Endothelial cell (in vitro differentiated cells): ENCODE measurements around the gene MYO3B. TPM values are rescaled to one million over a fixed set of nuclear protein-coding genes. Genes with fewer than 3 reads are reported as not detected.

Experiments used
- DNase-seq: peaks from one replicate; pipeline ENCODE4 v3.0.0; 2021; ENCODE audit warnings: low spot score
- H3K27ac Mint-ChIP-seq: one replicate; pipeline ENCODE4 v1.8.0; 2021; ENCODE audit warnings: mixed read lengths, inconsistent platforms; ENCODE audit not compliant: unreplicated experiment
- H3K27me3 Mint-ChIP-seq: one replicate; pipeline ENCODE4 v1.8.0; 2021; ENCODE audit warnings: mild to moderate bottlenecking, moderate library complexity, mixed read lengths, inconsistent platforms; ENCODE audit not compliant: unreplicated experiment
- H3K36me3 Mint-ChIP-seq: one replicate; pipeline ENCODE4 v1.8.0; 2021; ENCODE audit warnings: mild to moderate bottlenecking, low read depth, mixed read lengths, inconsistent platforms; ENCODE audit not compliant: unreplicated experiment
- H3K4me1 Mint-ChIP-seq: one replicate; pipeline ENCODE4 v1.8.0; 2021; ENCODE audit warnings: mild to moderate bottlenecking, mixed read lengths, inconsistent platforms; ENCODE audit not compliant: unreplicated experiment
- H3K4me3 Mint-ChIP-seq: one replicate; pipeline ENCODE4 v1.8.0; 2021; ENCODE audit warnings: mild to moderate bottlenecking, mixed read lengths, inconsistent platforms; ENCODE audit not compliant: unreplicated experiment
- H3K9me3 Mint-ChIP-seq: one replicate; pipeline ENCODE4 v1.8.0; 2021; ENCODE audit warnings: mixed read lengths, inconsistent platforms; ENCODE audit not compliant: unreplicated experiment
- total RNA-seq: library from RNA; stranded (reverse); fragmentation: NEBNext Ultra II Directional; extraction: Animal tissue kit (Norgen Biotek cat#: 25700); gene quantifications from one replicate; pipeline ENCODE4 v1.2.1, GENCODE V29; 2021; ENCODE audit not compliant: unreplicated experiment
- TF ChIP-seq, protein P1 (sequence below): fragments of 200-600 bp; sonication (generic); IDR thresholded peaks from one replicate; pipeline ENCODE4 v1.5.0; 2021; ENCODE audit warnings: antibody characterized with exemption; ENCODE audit not compliant: unreplicated experiment

Gene MYO3B
- total RNA-seq, 1 donor from 2014 or later, result 1.3 TPM

DNA sequence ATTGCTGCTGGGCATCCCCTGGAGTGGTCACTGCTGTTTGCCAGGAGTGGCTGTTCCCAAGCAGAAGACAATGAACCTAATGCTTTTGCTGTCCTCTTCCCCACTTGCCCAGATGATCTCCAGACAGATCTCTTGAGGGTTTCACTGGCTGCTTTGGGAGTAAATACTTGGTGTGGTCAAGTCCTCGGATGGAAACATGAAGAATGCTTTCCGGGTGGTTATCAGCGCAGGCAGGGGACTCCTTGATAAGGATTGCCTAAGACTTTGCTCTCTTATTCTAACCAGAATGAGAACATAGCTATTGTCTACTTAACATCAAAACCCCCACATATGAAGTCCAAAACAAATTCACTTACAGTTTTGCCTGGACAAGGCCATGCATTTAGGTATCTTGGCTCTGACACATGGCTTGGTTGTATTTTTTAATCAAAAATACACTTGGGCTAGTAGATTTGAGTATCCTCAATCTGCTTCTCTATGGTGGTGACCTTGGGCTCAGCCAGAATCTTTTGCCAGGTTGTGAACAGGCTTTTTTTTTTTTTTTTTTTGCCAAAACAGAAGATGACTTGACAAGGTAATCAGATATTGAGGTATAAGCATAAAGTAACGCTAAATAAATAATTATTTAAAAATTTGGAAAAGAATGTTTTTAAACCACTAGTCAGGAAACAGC, 34.8 kb upstream of the MYO3B start:
- TF ChIP-seq, protein P1, sequence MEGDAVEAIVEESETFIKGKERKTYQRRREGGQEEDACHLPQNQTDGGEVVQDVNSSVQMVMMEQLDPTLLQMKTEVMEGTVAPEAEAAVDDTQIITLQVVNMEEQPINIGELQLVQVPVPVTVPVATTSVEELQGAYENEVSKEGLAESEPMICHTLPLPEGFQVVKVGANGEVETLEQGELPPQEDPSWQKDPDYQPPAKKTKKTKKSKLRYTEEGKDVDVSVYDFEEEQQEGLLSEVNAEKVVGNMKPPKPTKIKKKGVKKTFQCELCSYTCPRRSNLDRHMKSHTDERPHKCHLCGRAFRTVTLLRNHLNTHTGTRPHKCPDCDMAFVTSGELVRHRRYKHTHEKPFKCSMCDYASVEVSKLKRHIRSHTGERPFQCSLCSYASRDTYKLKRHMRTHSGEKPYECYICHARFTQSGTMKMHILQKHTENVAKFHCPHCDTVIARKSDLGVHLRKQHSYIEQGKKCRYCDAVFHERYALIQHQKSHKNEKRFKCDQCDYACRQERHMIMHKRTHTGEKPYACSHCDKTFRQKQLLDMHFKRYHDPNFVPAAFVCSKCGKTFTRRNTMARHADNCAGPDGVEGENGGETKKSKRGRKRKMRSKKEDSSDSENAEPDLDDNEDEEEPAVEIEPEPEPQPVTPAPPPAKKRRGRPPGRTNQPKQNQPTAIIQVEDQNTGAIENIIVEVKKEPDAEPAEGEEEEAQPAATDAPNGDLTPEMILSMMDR, result no peak
- H3K4me3 Mint-ChIP-seq, result no peak overlapping the region
- no peaks in the 10 kb centered on the region for H3K36me3 Mint-ChIP-seq
- H3K27ac Mint-ChIP-seq, result no peak overlapping the region
- peaks cover 2% of the 10 kb centered on the region for H3K4me1 Mint-ChIP-seq
- no peak for DNase-seq
- no peaks in the 10 kb centered on the region for H3K9me3 Mint-ChIP-seq
- peaks cover 3% of the 10 kb centered on the region for H3K27me3 Mint-ChIP-seq

DNA sequence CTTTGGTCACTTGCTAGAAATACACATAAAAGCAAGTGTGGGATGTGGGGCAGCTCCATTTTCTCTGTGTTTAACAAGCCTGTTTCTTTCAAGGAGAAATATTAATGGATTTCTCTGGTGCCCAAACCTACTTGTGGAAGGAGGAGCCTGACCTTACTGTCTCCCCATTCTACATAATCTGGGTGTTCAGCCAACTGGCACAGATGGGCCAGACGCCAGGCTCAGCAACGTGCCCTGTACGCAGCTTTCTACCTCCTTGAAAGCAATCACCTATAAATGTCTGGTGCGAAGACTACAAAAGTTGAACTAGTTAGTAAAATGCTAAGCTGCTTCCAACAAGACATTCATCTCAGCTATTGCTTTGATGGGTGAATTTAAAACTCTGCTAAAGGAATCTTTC, 33.2 kb upstream of the MYO3B start:
- DNase-seq, result no peak
- H3K27me3 Mint-ChIP-seq, result peaks cover 3% of the 10 kb centered on the region

DNA sequence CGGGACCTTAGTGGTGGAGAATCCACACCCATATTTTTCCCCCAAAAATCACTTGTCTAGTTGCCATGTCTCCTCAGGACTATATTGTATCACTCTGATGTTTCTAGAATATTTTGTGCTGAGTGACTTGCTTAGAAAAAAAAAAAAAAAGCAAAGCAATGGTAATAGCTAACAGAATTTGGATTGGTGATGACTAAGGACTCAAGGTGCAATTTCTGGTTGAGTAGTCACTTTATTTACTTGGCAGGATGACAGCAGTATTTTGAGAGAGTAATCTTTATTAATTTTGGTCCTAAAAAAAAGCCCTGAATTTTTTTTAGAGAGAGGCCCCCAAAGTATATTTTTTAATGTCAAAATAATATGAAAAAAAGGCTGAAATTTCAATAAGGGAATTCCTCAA, 32.8 kb upstream of the MYO3B start:
- peaks cover 3% of the 10 kb centered on the region for H3K27me3 Mint-ChIP-seq
- no peak overlapping the region for H3K4me3 Mint-ChIP-seq
- H3K36me3 Mint-ChIP-seq, result no peaks in the 10 kb centered on the region
- no peak for DNase-seq
- TF ChIP-seq, protein P1, result no peak
- no peaks in the 10 kb centered on the region for H3K9me3 Mint-ChIP-seq
- peaks cover 2% of the 10 kb centered on the region for H3K4me1 Mint-ChIP-seq
- no peak overlapping the region for H3K27ac Mint-ChIP-seq

More for the DNA sequence above, 33.2 kb upstream of the MYO3B start:
- Mint-ChIP-seq H3K9me3 (no peaks in the 10 kb centered on the region), H3K27ac (no peak overlapping the region), H3K4me1 (peaks cover 2% of the 10 kb centered on the region), H3K36me3 (no peaks in the 10 kb centered on the region), H3K4me3 (no peak overlapping the region)
- TF ChIP-seq, protein P1, result no peak

DNA sequence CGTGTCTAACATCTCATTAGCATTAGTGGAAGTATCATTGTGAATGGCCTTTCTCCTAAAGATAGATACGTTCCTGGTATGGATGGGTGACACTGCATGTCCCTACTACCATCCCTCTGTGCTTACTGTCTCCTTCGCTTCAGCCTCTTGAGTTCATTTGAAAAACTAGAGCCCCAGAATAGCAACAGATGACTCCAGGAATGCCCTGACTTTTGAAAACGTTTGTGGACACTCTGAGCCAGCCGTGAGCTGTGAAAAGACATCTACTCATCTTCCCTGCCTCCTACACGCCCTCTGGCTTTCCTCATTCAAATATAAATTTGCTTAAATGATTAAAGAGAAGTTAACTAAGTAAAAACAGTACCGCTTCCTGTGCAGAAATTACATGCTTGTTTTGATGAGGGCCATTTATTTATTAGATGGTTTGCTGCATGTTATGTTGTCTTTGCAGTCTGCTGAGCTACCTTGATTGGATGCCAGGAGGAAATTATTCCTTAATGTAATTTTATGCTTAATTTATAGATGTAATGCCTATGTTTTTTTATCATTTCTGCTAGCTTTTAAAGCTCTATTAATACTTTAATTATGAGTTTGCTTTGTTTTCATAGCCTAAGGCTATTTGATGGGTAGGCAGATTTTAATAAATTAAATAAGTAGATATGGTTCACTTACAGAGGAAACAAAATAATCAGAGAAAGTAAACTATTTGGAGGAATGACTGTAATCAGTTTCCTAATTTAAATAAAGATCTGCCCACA, 32.1 kb upstream of the MYO3B start:
- no peak for DNase-seq
- Mint-ChIP-seq H3K4me3 (no peak overlapping the region), H3K27me3 (peaks cover 3% of the 10 kb centered on the region), H3K27ac (no peak overlapping the region), H3K4me1 (peaks cover 2% of the 10 kb centered on the region), H3K36me3 (no peaks in the 10 kb centered on the region), H3K9me3 (no peaks in the 10 kb centered on the region)
- TF ChIP-seq, protein P1, result no peak

DNA sequence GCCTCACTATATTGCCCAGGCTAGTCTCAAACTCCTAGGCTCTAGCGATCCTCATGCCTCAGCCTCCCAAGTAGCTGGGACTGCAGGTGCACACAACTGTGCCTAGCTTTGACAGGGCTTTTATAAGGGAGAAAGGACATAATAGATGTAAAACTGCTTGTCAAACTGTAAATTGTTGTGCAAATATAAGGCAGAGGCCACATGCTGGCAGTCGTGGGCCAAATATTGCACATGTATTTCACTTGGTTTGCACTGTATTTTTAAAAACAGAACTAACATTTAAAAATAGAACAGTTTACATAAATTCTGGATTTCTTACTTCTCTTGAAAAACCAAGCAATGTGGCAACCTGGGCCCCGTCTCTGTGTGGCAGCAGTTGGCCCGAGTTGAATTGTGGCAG, 31.2 kb upstream of the MYO3B start:
- Mint-ChIP-seq H3K36me3 (no peaks in the 10 kb centered on the region), H3K4me1 (peaks cover 2% of the 10 kb centered on the region), H3K27me3 (no peaks in the 10 kb centered on the region), H3K27ac (no peak overlapping the region), H3K9me3 (no peaks in the 10 kb centered on the region), H3K4me3 (no peak overlapping the region)
- no peak for DNase-seq
- TF ChIP-seq, protein P1, result no peak
